HEK293 (cell line): Measurements from ENCODE around the gene GCK.

Experiments
- SP7 ChIP-seq: fragments of 450-650 bp; formaldehyde crosslinking; IDR thresholded peaks from 2 replicates; pipeline ENCODE4 v1.5.1; 2016; ENCODE audit warnings: missing biosample characterization, missing genetic modification characterization
- ZBTB8A ChIP-seq: fragments of 450-650 bp; formaldehyde crosslinking; IDR thresholded peaks from 2 replicates; pipeline ENCODE4 v1.5.1; 2016; ENCODE audit warnings: missing biosample characterization, missing genetic modification characterization
- ZFP37 ChIP-seq: fragments of 450-650 bp; formaldehyde crosslinking; IDR thresholded peaks from 2 replicates; pipeline ENCODE4 v1.5.1; 2016; ENCODE audit warnings: missing biosample characterization, missing genetic modification characterization
- ZNF133 ChIP-seq: fragments of 450-650 bp; formaldehyde crosslinking; IDR thresholded peaks from 2 replicates; pipeline ENCODE4 v1.5.1; 2016; ENCODE audit warnings: missing biosample characterization, missing genetic modification characterization
- ZNF324 ChIP-seq: fragments of 450-650 bp; formaldehyde crosslinking; IDR thresholded peaks from 2 replicates; pipeline ENCODE4 v1.5.1; 2016; ENCODE audit warnings: missing biosample characterization, missing genetic modification characterization
- TF ChIP-seq, protein P1 (sequence below): fragments of 450-650 bp; formaldehyde crosslinking; IDR thresholded peaks from 2 replicates; pipeline ENCODE4 v1.5.1; 2016; ENCODE audit warnings: missing biosample characterization, missing genetic modification characterization
- TF ChIP-seq, protein P2 (sequence below): fragments of 450-650 bp; formaldehyde crosslinking; IDR thresholded peaks from 2 replicates; pipeline ENCODE4 v1.5.1; 2016; ENCODE audit warnings: missing biosample characterization, missing genetic modification characterization

DNA sequence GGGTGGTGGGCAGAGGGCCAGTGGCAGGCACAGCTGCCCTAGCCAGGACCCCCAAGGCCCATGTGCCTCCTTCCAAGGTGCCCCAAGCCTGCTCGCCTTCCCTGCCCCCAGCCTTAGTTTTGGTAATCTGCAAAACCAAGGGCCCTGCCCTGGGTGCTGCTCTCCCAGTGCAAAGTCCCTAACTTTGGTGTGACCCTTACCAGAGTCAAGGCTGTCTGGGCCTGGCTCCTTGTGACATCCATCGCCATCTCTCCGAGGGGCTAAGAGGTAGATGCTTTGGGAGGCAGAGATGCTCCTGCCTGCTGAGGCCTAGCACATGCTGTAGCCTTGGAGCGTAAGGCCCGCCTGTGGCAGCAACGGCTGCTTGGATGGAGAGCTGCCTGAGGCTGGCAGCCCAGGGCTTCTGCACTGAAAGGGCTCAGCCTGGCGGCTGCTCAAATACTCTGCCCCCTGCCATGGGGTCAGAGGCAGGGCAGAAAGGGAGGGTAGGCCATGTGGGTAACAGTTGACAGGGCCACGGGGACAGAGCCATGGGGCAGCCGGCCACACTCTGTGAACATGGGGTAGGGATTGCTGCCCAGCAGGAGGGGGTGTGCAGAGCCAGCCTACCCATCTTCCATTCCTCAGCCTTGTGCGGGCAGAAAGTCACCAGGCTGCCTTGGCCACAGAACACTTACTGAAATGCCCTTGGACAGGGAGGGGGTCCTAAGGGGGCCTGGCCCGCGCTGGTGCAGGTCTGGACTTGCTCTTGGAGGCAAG lies 30.2 kb downstream of the GCK start:
- TF ChIP-seq ZNF324 (tag by site-specific recombination) (no peak), ZBTB8A (no peak), ZNF133 (tag by site-specific recombination) (no peak), ZFP37 (tag by site-specific recombination) (no peak), SP7 (no peak)
- TF ChIP-seq, protein P1, sequence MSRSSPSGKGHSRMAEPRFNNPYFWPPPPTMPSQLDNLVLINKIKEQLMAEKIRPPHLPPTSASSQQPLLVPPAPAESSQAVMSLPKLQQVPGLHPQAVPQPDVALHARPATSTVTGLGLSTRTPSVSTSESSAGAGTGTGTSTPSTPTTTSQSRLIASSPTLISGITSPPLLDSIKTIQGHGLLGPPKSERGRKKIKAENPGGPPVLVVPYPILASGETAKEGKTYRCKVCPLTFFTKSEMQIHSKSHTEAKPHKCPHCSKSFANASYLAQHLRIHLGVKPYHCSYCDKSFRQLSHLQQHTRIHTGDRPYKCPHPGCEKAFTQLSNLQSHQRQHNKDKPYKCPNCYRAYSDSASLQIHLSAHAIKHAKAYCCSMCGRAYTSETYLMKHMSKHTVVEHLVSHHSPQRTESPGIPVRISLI (tag by site-specific recombination): no peak
- TF ChIP-seq, protein P2, sequence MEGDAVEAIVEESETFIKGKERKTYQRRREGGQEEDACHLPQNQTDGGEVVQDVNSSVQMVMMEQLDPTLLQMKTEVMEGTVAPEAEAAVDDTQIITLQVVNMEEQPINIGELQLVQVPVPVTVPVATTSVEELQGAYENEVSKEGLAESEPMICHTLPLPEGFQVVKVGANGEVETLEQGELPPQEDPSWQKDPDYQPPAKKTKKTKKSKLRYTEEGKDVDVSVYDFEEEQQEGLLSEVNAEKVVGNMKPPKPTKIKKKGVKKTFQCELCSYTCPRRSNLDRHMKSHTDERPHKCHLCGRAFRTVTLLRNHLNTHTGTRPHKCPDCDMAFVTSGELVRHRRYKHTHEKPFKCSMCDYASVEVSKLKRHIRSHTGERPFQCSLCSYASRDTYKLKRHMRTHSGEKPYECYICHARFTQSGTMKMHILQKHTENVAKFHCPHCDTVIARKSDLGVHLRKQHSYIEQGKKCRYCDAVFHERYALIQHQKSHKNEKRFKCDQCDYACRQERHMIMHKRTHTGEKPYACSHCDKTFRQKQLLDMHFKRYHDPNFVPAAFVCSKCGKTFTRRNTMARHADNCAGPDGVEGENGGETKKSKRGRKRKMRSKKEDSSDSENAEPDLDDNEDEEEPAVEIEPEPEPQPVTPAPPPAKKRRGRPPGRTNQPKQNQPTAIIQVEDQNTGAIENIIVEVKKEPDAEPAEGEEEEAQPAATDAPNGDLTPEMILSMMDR: no peak
